K562 (cell line): ENCODE measurements around the gene ZMYND8. TPM values are rescaled to one million over a fixed set of nuclear protein-coding genes. Genes with fewer than 3 reads are reported as not detected.
A peak's percentile ranks its signal among the peaks of the same experiment; 100 is the strongest.

Source experiments
- ARID2 ChIP-seq: fragments of 450-650 bp; IDR thresholded peaks from 2 replicates; pipeline ENCODE4 v1.6.1; 2017; ENCODE audit warnings: antibody characterized with exemption, mild to moderate bottlenecking
- CBX8 ChIP-seq: fragments of 200-600 bp; sonication (generic); IDR thresholded peaks from 2 replicates; pipeline ENCODE4 v1.6.1; 2012; ENCODE audit warnings: borderline replicate concordance, mixed run types, low read depth, mild to moderate bottlenecking, moderate library complexity, mixed read lengths, low read length, control low read depth, inconsistent platforms; ENCODE audit not compliant: poor library complexity, severe bottlenecking; ENCODE audit errors: extremely low read depth
- ELF4 ChIP-seq: fragments of 450-650 bp; formaldehyde crosslinking; IDR thresholded peaks from 2 replicates; pipeline ENCODE4 v1.4.0; 2022; ENCODE audit warnings: missing genetic modification characterization
- HDAC1 ChIP-seq, 2 experiments: fragments of 450-650 bp; IDR thresholded peaks; 2 replicates each; pipeline ENCODE4 v1.6.1; 2016 to 2017; ENCODE audit warnings: inconsistent platforms in 1 of 2, mild to moderate bottlenecking in 1 of 2, moderate library complexity in 1 of 2
- POLR2G ChIP-seq: fragments of 200-400 bp; formaldehyde crosslinking; IDR thresholded peaks from 2 replicates; pipeline ENCODE4 v1.6.1; 2017; ENCODE audit warnings: low read depth, mild to moderate bottlenecking, antibody characterized with exemption, low read length, moderate library complexity
- ZNF696 ChIP-seq: fragments of 250-450 bp; sonication (Bioruptor Pico); conservative IDR thresholded peaks from 2 replicates; pipeline ENCODE4 v1.4.0; 2020; ENCODE audit warnings: mild to moderate bottlenecking, moderate library complexity
- polyA plus RNA-seq, 8 experiments: library from polyadenylated mRNA; depleted of rRNA in 4 of 8; stranded (reverse) in 5 of 8; unstranded in 3 of 8; fragments of >200 nt; fragmentation: Nextera tagmentation in 2 of 8; fragmentation: Illumina TruSeq in 1 of 8; extraction: Ambion mirVana in 2 of 8; extraction: Trizol in 1 of 8; gene quantifications; 2 replicates each; pipeline versions ENCODE4 v1.2.1 to v1.2.3, GENCODE V29; 2011 to 2014; ENCODE audit warnings: inconsistent platforms in 1 of 8, missing spikeins in 1 of 8
- total RNA-seq, 7 experiments: library from RNA; depleted of rRNA in 6 of 7; stranded (reverse); fragments of >200 nt in 6 of 7; fragmentation: Illumina TruSeq in 2 of 7; extraction: Trizol in 2 of 7; gene quantifications; 2 replicates each; pipeline versions ENCODE4 v1.2.1 to v1.2.3, GENCODE V29; 2011 to 2021; ENCODE audit warnings: low replicate concordance in 1 of 7
- TF ChIP-seq, protein P1 (sequence below): fragments of 200-600 bp; sonication (generic); IDR thresholded peaks from one replicate; pipeline ENCODE4 v1.6.1; 2012; ENCODE audit warnings: mild to moderate bottlenecking, low read depth, low read length, inconsistent platforms
- TF ChIP-seq, protein P2 (sequence below): fragments of 250-450 bp; sonication (Bioruptor Pico); IDR thresholded peaks from 2 replicates; pipeline ENCODE4 v1.5.0; 2022; ENCODE audit warnings: mild to moderate bottlenecking
- TF ChIP-seq, protein P3 (sequence below): fragments of 150-350 bp; conservative IDR thresholded peaks from 2 replicates; pipeline ENCODE4 v1.6.1; 2014; ENCODE audit warnings: low read length

ZMYND8 gene
- total and polyA plus RNA-seq, 9 of the 15 experiments (the other 6 are each of a cell fraction or from before 2014, with no cell fraction given), result 31.8 to 148 (median 71.9) TPM

DNA sequence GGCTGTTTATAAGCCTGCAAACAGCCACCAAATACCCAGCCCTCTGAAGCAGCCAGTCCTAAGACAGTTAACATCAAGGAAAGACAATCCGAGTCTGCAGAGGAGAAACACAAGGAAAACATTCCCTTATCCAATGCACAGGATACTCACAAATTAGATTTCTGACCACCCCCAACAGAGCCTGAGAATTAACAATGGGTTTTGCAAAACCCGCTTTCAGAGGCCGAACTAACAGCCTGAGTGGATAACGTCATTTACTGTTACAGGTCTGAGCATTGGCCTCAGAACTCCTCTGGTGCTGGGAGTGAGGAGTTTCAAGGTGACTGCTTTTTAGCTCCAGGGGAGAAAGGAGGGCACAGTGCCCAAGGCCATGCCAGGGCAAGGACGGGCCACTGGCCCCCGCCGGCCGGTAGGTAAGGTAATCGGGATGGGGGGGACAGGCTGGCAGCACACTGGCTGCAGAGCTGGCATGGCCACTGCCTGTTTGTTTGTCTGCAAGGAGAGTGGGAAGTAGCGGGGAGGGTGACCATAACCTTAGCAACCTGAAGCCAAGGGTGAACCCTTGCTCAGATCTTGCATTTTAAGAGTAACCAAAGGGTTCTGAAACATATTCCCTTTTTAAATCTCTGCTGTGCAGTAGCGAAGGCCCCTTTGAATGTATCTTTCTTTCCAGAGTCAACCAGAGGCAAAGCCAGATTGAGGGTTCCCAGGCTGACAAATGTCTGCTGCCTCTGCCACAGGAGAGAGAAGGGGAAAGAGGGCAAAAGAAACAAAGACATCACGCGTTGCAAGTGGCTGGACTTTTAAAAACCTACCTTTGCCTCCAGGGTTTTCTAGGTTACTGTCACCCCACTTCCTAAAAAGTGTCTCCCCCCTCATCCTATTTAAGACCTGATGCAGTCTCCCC lies 3.9 kb downstream of the ZMYND8 start (continued):
- TF ChIP-seq ZNF696 (no peak), ARID2 (no peak), HDAC1 (IDR thresholded peaks at IDR 0.05) (0 out of 4 replicates have a peak, but pooled peaks of 1 of the 2 experiments have one; percentile 31), ELF4 (CRISPR knock-in tag) (no peak), POLR2G (peak; percentile 58), CBX8 (no peak)
- TF ChIP-seq, protein P1, sequence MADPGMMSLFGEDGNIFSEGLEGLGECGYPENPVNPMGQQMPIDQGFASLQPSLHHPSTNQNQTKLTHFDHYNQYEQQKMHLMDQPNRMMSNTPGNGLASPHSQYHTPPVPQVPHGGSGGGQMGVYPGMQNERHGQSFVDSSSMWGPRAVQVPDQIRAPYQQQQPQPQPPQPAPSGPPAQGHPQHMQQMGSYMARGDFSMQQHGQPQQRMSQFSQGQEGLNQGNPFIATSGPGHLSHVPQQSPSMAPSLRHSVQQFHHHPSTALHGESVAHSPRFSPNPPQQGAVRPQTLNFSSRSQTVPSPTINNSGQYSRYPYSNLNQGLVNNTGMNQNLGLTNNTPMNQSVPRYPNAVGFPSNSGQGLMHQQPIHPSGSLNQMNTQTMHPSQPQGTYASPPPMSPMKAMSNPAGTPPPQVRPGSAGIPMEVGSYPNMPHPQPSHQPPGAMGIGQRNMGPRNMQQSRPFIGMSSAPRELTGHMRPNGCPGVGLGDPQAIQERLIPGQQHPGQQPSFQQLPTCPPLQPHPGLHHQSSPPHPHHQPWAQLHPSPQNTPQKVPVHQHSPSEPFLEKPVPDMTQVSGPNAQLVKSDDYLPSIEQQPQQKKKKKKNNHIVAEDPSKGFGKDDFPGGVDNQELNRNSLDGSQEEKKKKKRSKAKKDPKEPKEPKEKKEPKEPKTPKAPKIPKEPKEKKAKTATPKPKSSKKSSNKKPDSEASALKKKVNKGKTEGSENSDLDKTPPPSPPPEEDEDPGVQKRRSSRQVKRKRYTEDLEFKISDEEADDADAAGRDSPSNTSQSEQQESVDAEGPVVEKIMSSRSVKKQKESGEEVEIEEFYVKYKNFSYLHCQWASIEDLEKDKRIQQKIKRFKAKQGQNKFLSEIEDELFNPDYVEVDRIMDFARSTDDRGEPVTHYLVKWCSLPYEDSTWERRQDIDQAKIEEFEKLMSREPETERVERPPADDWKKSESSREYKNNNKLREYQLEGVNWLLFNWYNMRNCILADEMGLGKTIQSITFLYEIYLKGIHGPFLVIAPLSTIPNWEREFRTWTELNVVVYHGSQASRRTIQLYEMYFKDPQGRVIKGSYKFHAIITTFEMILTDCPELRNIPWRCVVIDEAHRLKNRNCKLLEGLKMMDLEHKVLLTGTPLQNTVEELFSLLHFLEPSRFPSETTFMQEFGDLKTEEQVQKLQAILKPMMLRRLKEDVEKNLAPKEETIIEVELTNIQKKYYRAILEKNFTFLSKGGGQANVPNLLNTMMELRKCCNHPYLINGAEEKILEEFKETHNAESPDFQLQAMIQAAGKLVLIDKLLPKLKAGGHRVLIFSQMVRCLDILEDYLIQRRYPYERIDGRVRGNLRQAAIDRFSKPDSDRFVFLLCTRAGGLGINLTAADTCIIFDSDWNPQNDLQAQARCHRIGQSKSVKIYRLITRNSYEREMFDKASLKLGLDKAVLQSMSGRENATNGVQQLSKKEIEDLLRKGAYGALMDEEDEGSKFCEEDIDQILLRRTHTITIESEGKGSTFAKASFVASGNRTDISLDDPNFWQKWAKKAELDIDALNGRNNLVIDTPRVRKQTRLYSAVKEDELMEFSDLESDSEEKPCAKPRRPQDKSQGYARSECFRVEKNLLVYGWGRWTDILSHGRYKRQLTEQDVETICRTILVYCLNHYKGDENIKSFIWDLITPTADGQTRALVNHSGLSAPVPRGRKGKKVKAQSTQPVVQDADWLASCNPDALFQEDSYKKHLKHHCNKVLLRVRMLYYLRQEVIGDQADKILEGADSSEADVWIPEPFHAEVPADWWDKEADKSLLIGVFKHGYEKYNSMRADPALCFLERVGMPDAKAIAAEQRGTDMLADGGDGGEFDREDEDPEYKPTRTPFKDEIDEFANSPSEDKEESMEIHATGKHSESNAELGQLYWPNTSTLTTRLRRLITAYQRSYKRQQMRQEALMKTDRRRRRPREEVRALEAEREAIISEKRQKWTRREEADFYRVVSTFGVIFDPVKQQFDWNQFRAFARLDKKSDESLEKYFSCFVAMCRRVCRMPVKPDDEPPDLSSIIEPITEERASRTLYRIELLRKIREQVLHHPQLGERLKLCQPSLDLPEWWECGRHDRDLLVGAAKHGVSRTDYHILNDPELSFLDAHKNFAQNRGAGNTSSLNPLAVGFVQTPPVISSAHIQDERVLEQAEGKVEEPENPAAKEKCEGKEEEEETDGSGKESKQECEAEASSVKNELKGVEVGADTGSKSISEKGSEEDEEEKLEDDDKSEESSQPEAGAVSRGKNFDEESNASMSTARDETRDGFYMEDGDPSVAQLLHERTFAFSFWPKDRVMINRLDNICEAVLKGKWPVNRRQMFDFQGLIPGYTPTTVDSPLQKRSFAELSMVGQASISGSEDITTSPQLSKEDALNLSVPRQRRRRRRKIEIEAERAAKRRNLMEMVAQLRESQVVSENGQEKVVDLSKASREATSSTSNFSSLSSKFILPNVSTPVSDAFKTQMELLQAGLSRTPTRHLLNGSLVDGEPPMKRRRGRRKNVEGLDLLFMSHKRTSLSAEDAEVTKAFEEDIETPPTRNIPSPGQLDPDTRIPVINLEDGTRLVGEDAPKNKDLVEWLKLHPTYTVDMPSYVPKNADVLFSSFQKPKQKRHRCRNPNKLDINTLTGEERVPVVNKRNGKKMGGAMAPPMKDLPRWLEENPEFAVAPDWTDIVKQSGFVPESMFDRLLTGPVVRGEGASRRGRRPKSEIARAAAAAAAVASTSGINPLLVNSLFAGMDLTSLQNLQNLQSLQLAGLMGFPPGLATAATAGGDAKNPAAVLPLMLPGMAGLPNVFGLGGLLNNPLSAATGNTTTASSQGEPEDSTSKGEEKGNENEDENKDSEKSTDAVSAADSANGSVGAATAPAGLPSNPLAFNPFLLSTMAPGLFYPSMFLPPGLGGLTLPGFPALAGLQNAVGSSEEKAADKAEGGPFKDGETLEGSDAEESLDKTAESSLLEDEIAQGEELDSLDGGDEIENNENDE, result no peak
- TF ChIP-seq, protein P2, sequence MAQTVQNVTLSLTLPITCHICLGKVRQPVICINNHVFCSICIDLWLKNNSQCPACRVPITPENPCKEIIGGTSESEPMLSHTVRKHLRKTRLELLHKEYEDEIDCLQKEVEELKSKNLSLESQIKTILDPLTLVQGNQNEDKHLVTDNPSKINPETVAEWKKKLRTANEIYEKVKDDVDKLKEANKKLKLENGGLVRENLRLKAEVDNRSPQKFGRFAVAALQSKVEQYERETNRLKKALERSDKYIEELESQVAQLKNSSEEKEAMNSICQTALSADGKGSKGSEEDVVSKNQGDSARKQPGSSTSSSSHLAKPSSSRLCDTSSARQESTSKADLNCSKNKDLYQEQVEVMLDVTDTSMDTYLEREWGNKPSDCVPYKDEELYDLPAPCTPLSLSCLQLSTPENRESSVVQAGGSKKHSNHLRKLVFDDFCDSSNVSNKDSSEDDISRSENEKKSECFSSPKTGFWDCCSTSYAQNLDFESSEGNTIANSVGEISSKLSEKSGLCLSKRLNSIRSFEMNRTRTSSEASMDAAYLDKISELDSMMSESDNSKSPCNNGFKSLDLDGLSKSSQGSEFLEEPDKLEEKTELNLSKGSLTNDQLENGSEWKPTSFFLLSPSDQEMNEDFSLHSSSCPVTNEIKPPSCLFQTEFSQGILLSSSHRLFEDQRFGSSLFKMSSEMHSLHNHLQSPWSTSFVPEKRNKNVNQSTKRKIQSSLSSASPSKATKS, result no peak
- TF ChIP-seq, protein P3, sequence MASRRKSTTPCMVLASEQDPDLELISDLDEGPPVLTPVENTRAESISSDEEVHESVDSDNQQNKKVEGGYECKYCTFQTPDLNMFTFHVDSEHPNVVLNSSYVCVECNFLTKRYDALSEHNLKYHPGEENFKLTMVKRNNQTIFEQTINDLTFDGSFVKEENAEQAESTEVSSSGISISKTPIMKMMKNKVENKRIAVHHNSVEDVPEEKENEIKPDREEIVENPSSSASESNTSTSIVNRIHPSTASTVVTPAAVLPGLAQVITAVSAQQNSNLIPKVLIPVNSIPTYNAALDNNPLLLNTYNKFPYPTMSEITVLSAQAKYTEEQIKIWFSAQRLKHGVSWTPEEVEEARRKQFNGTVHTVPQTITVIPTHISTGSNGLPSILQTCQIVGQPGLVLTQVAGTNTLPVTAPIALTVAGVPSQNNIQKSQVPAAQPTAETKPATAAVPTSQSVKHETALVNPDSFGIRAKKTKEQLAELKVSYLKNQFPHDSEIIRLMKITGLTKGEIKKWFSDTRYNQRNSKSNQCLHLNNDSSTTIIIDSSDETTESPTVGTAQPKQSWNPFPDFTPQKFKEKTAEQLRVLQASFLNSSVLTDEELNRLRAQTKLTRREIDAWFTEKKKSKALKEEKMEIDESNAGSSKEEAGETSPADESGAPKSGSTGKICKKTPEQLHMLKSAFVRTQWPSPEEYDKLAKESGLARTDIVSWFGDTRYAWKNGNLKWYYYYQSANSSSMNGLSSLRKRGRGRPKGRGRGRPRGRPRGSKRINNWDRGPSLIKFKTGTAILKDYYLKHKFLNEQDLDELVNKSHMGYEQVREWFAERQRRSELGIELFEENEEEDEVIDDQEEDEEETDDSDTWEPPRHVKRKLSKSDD, result no peak
